H9 (cell line): Measurements from ENCODE around the gene MYOM1. TPM values are rescaled to one million over a fixed set of nuclear protein-coding genes. Genes with fewer than 3 reads are reported as not detected.

Source experiments
- DNase-seq: peaks from one replicate; pipeline ENCODE4 v3.0.0-alpha.2; 2017
- H2AFZ ChIP-seq: one replicate; pipeline ENCODE4 v1.6.1; 2013; ENCODE audit warnings: mild to moderate bottlenecking, low read length, control low read depth, moderate library complexity
- H2AK5ac ChIP-seq: 2 replicates; pipeline ENCODE4 v1.6.1; 2013; ENCODE audit warnings: low read length, control low read depth, mixed read lengths; ENCODE audit not compliant: insufficient read length
- H2BK120ac ChIP-seq: one replicate; pipeline ENCODE4 v1.6.1; 2013; ENCODE audit warnings: low read depth, mild to moderate bottlenecking, low read length, control low read depth, inconsistent platforms; ENCODE audit not compliant: poor library complexity, severe bottlenecking
- H2BK12ac ChIP-seq: 2 replicates; pipeline ENCODE4 v1.6.1; 2013; ENCODE audit warnings: low read length, control low read depth, mixed read lengths, low read depth; ENCODE audit not compliant: insufficient read length
- H2BK15ac ChIP-seq: 2 replicates; pipeline ENCODE4 v1.6.1; 2013; ENCODE audit warnings: low read depth, low read length, control low read depth
- H2BK20ac ChIP-seq: one replicate; pipeline ENCODE4 v1.6.1; 2013; ENCODE audit warnings: low read depth, mild to moderate bottlenecking, low read length, control low read depth, inconsistent platforms; ENCODE audit not compliant: poor library complexity, severe bottlenecking
- H2BK5ac ChIP-seq: 2 replicates; pipeline ENCODE4 v1.6.1; 2013; ENCODE audit warnings: low read length, control low read depth, mixed read lengths; ENCODE audit not compliant: insufficient read length
- H3K14ac ChIP-seq: 2 replicates; pipeline ENCODE4 v1.6.1; 2013; ENCODE audit warnings: low read length, control low read depth; ENCODE audit not compliant: insufficient read depth
- H3K18ac ChIP-seq: 2 replicates; pipeline ENCODE4 v1.6.1; 2013; ENCODE audit warnings: low read depth, mild to moderate bottlenecking, mixed read lengths, low read length, control low read depth; ENCODE audit not compliant: insufficient read length
- H3K23ac ChIP-seq: 2 replicates; pipeline ENCODE4 v1.6.1; 2013; ENCODE audit warnings: low read length, control low read depth, mixed read lengths, low read depth; ENCODE audit not compliant: insufficient read length
- H3K23me2 ChIP-seq: 2 replicates; pipeline ENCODE4 v1.6.1; 2013; ENCODE audit warnings: low read depth, mild to moderate bottlenecking, mixed read lengths, low read length, control low read depth; ENCODE audit not compliant: insufficient read length, poor library complexity, severe bottlenecking
- H3K27ac ChIP-seq: 2 replicates; pipeline ENCODE4 v1.5.1; 2013; ENCODE audit warnings: low read length, control low read depth, mixed read lengths, low read depth; ENCODE audit not compliant: insufficient read length
- H3K27me3 ChIP-seq: 2 replicates; pipeline ENCODE4 v1.6.1; 2013; ENCODE audit warnings: low read length, control low read depth, inconsistent platforms; ENCODE audit not compliant: insufficient read depth
- H3K4ac ChIP-seq: 2 replicates; pipeline ENCODE4 v1.6.1; 2013; ENCODE audit warnings: low read depth, mild to moderate bottlenecking, control low read depth, inconsistent platforms, low read length, moderate library complexity
- H3K4me1 ChIP-seq: 2 replicates; pipeline ENCODE4 v1.6.1; 2013; ENCODE audit warnings: low read length, control low read depth, inconsistent platforms; ENCODE audit not compliant: insufficient read depth
- H3K4me2 ChIP-seq: 2 replicates; pipeline ENCODE4 v1.6.1; 2013; ENCODE audit warnings: low read length, control low read depth, mixed read lengths; ENCODE audit not compliant: insufficient read length, insufficient read depth
- H3K56ac ChIP-seq: 2 replicates; pipeline ENCODE4 v1.6.1; 2013; ENCODE audit warnings: low read depth, mild to moderate bottlenecking, mixed read lengths, low read length, control low read depth; ENCODE audit not compliant: insufficient read length
- H3K79me1 ChIP-seq: 2 replicates; pipeline ENCODE4 v1.6.1; 2013; ENCODE audit warnings: low read depth, mild to moderate bottlenecking, moderate library complexity, low read length, control low read depth, inconsistent platforms; ENCODE audit not compliant: insufficient read depth, poor library complexity, severe bottlenecking
- H3K79me2 ChIP-seq: 2 replicates; pipeline ENCODE4 v1.6.1; 2013; ENCODE audit warnings: low read length, control low read depth, inconsistent platforms; ENCODE audit not compliant: insufficient read depth
- H3K9ac ChIP-seq: 2 replicates; pipeline ENCODE4 v1.6.1; 2013; ENCODE audit warnings: low read length, control low read depth, mixed read lengths; ENCODE audit not compliant: insufficient read length; ENCODE audit errors: extremely low read depth
- H3K9me3 ChIP-seq: one replicate; pipeline ENCODE4 v1.6.1; 2013; ENCODE audit warnings: low read depth, low read length, inconsistent platforms; ENCODE audit not compliant: control insufficient read depth
- H3T11ph ChIP-seq: one replicate; pipeline ENCODE4 v1.6.1; 2013; ENCODE audit warnings: mild to moderate bottlenecking, low read length, control low read depth, inconsistent platforms
- H4K20me1 ChIP-seq: one replicate; pipeline ENCODE4 v1.6.1; 2013; ENCODE audit not compliant: control insufficient read depth, insufficient read length, insufficient read depth
- H4K5ac ChIP-seq: 2 replicates; pipeline ENCODE4 v1.6.1; 2013; ENCODE audit warnings: low read depth, mild to moderate bottlenecking, mixed read lengths, low read length, control low read depth; ENCODE audit not compliant: insufficient read length
- H4K8ac ChIP-seq: replicated peaks from 2 replicates; pipeline ENCODE4 v1.6.1; 2013; ENCODE audit warnings: low read length, control low read depth, mixed read lengths, low read depth; ENCODE audit not compliant: insufficient read length
- H4K91ac ChIP-seq: 2 replicates; pipeline ENCODE4 v1.6.1; 2013; ENCODE audit warnings: low read depth, mild to moderate bottlenecking, moderate library complexity, mixed read lengths, low read length, control low read depth; ENCODE audit not compliant: insufficient read length
- H3K27ac Mint-ChIP-seq, 3 experiments: 2 replicates in 2 of 3; 3 replicates in 1 of 3; pipeline ENCODE4 v1.8.0; 2020 to 2021; ENCODE audit warnings: mixed read lengths in 3 of 3, mild to moderate bottlenecking in 1 of 3, moderate library complexity in 1 of 3
- H3K27me3 Mint-ChIP-seq: 2 replicates; pipeline ENCODE4 v1.8.0; 2021; ENCODE audit warnings: low read depth, mild to moderate bottlenecking, moderate library complexity, mixed read lengths
- H3K36me3 Mint-ChIP-seq, 3 experiments: 2 replicates in 2 of 3; 3 replicates in 1 of 3; pipeline ENCODE4 v1.8.0; 2020 to 2021; ENCODE audit warnings: low read depth in 3 of 3, mixed read lengths in 3 of 3; ENCODE audit not compliant: insufficient read depth in 1 of 3
- H3K4me1 Mint-ChIP-seq, 2 experiments: 2 replicates each; pipeline ENCODE4 v1.8.0; 2020; ENCODE audit warnings: mixed read lengths in 2 of 2
- H3K4me3 Mint-ChIP-seq, 2 experiments: 2 replicates in 1 of 2; 3 replicates in 1 of 2; pipeline ENCODE4 v1.8.0; 2020 to 2021; ENCODE audit warnings: mild to moderate bottlenecking in 2 of 2, mixed read lengths in 2 of 2, moderate library complexity in 1 of 2
- H3K9me3 Mint-ChIP-seq, 2 experiments: 2 replicates in 1 of 2; 3 replicates in 1 of 2; pipeline ENCODE4 v1.8.0; 2020; ENCODE audit warnings: mild to moderate bottlenecking in 2 of 2, mixed read lengths in 2 of 2, moderate library complexity in 1 of 2
- CTCF ChIP-seq: fragments of 200-600 bp; sonication (generic); conservative IDR thresholded peaks from 3 replicates; pipeline ENCODE4 v1.8.0; 2021; ENCODE audit warnings: antibody characterized with exemption, mild to moderate bottlenecking
- WGBS: extraction: QIAGEN DNeasy Blood & Tissue Kit; methylation state at CpG from one replicate; pipeline ENCODE4 v1.1.7; 2013; ENCODE audit warnings: missing lambda C conversion rate, low lambda C conversion rate, mixed read lengths; ENCODE audit not compliant: insufficient read length; ENCODE audit errors: extremely low coverage; 5-methylcytosine and 5-hydroxymethylcytosine counted together
- total RNA-seq: library from RNA; stranded (reverse); gene quantifications from 2 replicates; pipeline ENCODE4 v1.2.1, GENCODE V29; 2021

The MYOM1 gene
- total RNA-seq, 1 experiment from 2014 or later: 0.17 TPM

GRCh38 chr18:3150274-3150673 lies 69.5 kb downstream of the MYOM1 start:
- no peaks in the 10 kb centered on the region for H3K27me3 ChIP-seq
- H3K79me2 ChIP-seq: no peaks in the 10 kb centered on the region
- H2BK12ac ChIP-seq: no peak overlapping the region
- no peak overlapping the region for H3K9ac ChIP-seq
- no peak overlapping the region for H2BK15ac ChIP-seq
- H3T11ph ChIP-seq: no peak overlapping the region
- H2BK20ac ChIP-seq: no peak overlapping the region
- H3K23me2 ChIP-seq: no peaks in the 10 kb centered on the region
- H3K56ac ChIP-seq: no peak overlapping the region
- no peak for TF ChIP-seq CTCF
- H2BK5ac ChIP-seq: no peak overlapping the region
- H3K18ac ChIP-seq: no peak overlapping the region
- Mint-ChIP-seq H3K27me3 (no peaks in the 10 kb centered on the region), H3K4me1 (peaks cover 4 to 5% of the 10 kb centered on the region in 2 experiments; a peak in 3 of 4 replicates), H3K4me3 (no peak overlapping the region), H3K27ac (no peak overlapping the region), H3K9me3 (no peaks in the 10 kb centered on the region), H3K36me3 (no peaks in the 10 kb centered on the region)
- no peak overlapping the region for H2AK5ac ChIP-seq
- H3K4me1 ChIP-seq: no peaks in the 10 kb centered on the region
- H3K9me3 ChIP-seq: no peaks in the 10 kb centered on the region
- no peak overlapping the region for H3K14ac ChIP-seq
- no peak overlapping the region for H4K91ac ChIP-seq
- no peak overlapping the region for H2AFZ ChIP-seq
- H3K4ac ChIP-seq: no peak overlapping the region
- no peak overlapping the region for H3K23ac ChIP-seq
- no peak overlapping the region for H3K4me2 ChIP-seq
- DNase-seq: no peak
- H3K79me1 ChIP-seq: no peaks in the 10 kb centered on the region
- no peaks in the 10 kb centered on the region for H4K20me1 ChIP-seq
- no CpG with 5 or more reads among the region's 5 CpGs for WGBS
- no peak overlapping the region for H2BK120ac ChIP-seq
- H4K8ac ChIP-seq: no peak overlapping the region
- no peak overlapping the region for H4K5ac ChIP-seq
- no peak overlapping the region for H3K27ac ChIP-seq
